CD4-positive, alpha-beta T cell (primary cell): ENCODE data around the gene ZCCHC2. TPM values are rescaled to one million over a fixed set of nuclear protein-coding genes. Genes with fewer than 3 reads are reported as not detected.

Source experiments
- ATAC-seq: fragments of 200-7000 bp; cut with Tn5 transposase; one replicate; pipeline ENCODE4 v1.10.0; 2022; ENCODE audit warnings: mild to moderate bottlenecking; ENCODE audit not compliant: poor library complexity
- CTCF ChIA-PET: fragments of 350-600 bp; sonication (Branson Sonifier 250); formaldehyde crosslinking; loops from one replicate; lab custom pipeline; 2021; ENCODE audit warnings: antibody characterized with exemption, inconsistent platforms; lab: Charles Lee
- POLR2A ChIA-PET: fragments of 350-600 bp; sonication (Branson Sonifier 250); formaldehyde crosslinking; loops from one replicate; lab custom pipeline; 2021; ENCODE audit warnings: antibody characterized with exemption, inconsistent platforms; lab: Charles Lee
- DNase-seq, 14 experiments: peaks; one replicate each; pipeline ENCODE4 v3.0.0-alpha.2; 2013 to 2020; ENCODE audit warnings: mixed read lengths in 2 of 14
- H3K27ac ChIP-seq, 2 donors: one replicate each; pipeline versions ENCODE4 v1.5.1 to v1.7.0; 2013; ENCODE audit warnings: low read length in 2 of 2, low read depth in 1 of 2, mild to moderate bottlenecking in 1 of 2
- H3K27me3 ChIP-seq, 2 experiments: 1 replicate in 1 of 2; 2 replicates in 1 of 2; pipeline versions ENCODE4 v1.6.1 to v1.7.0; 2013; ENCODE audit warnings: low read length in 2 of 2, control low read depth in 1 of 2, mild to moderate bottlenecking in 1 of 2, moderate library complexity in 1 of 2; ENCODE audit not compliant: insufficient read depth in 2 of 2, control insufficient read depth in 1 of 2
- H3K36me3 ChIP-seq: one replicate; pipeline ENCODE4 v1.6.1; 2013; ENCODE audit warnings: low read length, control low read depth; ENCODE audit not compliant: insufficient read depth
- H3K4me1 ChIP-seq: one replicate; pipeline ENCODE4 v1.6.1; 2013; ENCODE audit warnings: low read length, control low read depth; ENCODE audit not compliant: insufficient read depth
- H3K4me3 ChIP-seq: one replicate; pipeline ENCODE4 v1.5.1; 2013; ENCODE audit warnings: mild to moderate bottlenecking, low read length, moderate library complexity
- H3K9me3 ChIP-seq, 2 experiments: 1 replicate in 1 of 2; 2 replicates in 1 of 2; pipeline versions ENCODE4 v1.6.1 to v1.7.0; 2013; ENCODE audit warnings: low read length in 2 of 2, mild to moderate bottlenecking in 2 of 2, control low read depth in 1 of 2, moderate library complexity in 1 of 2; ENCODE audit not compliant: control insufficient read depth in 1 of 2, insufficient read depth in 1 of 2
- H3K27ac Mint-ChIP-seq: one replicate; pipeline ENCODE4 v1.8.0; 2020; ENCODE audit warnings: mixed read lengths
- H3K27me3 Mint-ChIP-seq: one replicate; pipeline ENCODE4 v1.8.0; 2021; ENCODE audit warnings: mixed read lengths
- H3K36me3 Mint-ChIP-seq: one replicate; pipeline ENCODE4 v1.8.0; 2021; ENCODE audit warnings: low read depth, mixed read lengths
- H3K4me1 Mint-ChIP-seq: one replicate; pipeline ENCODE4 v1.8.0; 2021; ENCODE audit warnings: low read depth, mixed read lengths
- H3K4me3 Mint-ChIP-seq: one replicate; pipeline ENCODE4 v1.8.0; 2020; ENCODE audit warnings: mild to moderate bottlenecking, mixed read lengths
- H3K9me3 Mint-ChIP-seq: one replicate; pipeline ENCODE4 v1.8.0; 2020; ENCODE audit warnings: mixed read lengths
- CTCF ChIP-seq: fragments of 200-600 bp; IDR thresholded peaks from one replicate; pipeline ENCODE4 v1.8.0; 2022; ENCODE audit warnings: antibody characterized with exemption, mild to moderate bottlenecking
- intact Hi-C, 2 experiments: fragments of 100-400 bp; cut with DNase I in 1 of 2; cut with micrococcal nuclease in 1 of 2; formaldehyde crosslinking; loops; one replicate each; pipeline versions ENCODE4 v1.15.1 to v1.9.0; 2023 to 2025; cut with DNase I, micrococcal nuclease
- polyA plus RNA-seq, 2 donors: library from polyadenylated mRNA; unstranded; fragments of 120-200 nt; gene quantifications; one replicate each; pipeline ENCODE4 v1.2.1, GENCODE V29; 2013
- total RNA-seq, 174 experiments: library from RNA in 2 of 174; stranded (reverse) in 2 of 174; gene quantifications; one replicate each; pipeline ENCODE4 v1.2.3 and lab custom pipeline; 2021 to 2026

ZCCHC2 gene
- total RNA-seq = 10 to 100 TPM; 85.0 to 85.4 TPM
- polyA plus RNA-seq (2013, experiment 1 of 2) = 20.7 TPM
- 28.8 TPM for polyA plus RNA-seq (2013, experiment 2 of 2)
- total RNA-seq (lab: John Stamatoyannopoulos, UW) = 48.1 to 260 (median 83.3) reads per million in 172 experiments

GRCh38 chr18:62522504-62523254, at the start of gene ZCCHC2:
ZCCHC2 (plus strand) TSS chr18:62523025; CDS start chr18:62523425, 400 bp downstream.
- ATAC-seq (peak; percentile 74), DNase-seq (peak; percentile 95 to 100 (median 98))
- H3K4me1 ChIP-seq = peaks cover 25% of the 10 kb centered on the region
- Mint-ChIP-seq H3K9me3 (no peaks in the 10 kb centered on the region), H3K4me3 (peak within 1 kb of the TSS; percentile 98), H3K27me3 (no peaks in the 10 kb centered on the region), H3K4me1 (peaks cover 40% of the 10 kb centered on the region), H3K36me3 (peaks cover 24% of the 10 kb centered on the region), H3K27ac (peak within 1 kb of the TSS; percentile 93)
- ChIA-PET POLR2A (interaction anchor here (0.7 to 4.9 kb wide), 22 partner anchors 11 to 900 kb away, joined by 3 to 79 read pairs (median 5); partner anchors contain the start of genes BCL2, KDSR, PHLPP1 and PIGN), CTCF (interaction anchor here (0.9 to 2.3 kb wide), 4 partner anchors 30 to 199 kb away, joined by 3 to 5 read pairs (median 4); no protein-coding TSS in a partner anchor)
- no peaks in the 10 kb centered on the region for H3K9me3 ChIP-seq
- H3K36me3 ChIP-seq = no peaks in the 10 kb centered on the region
- H3K4me3 ChIP-seq = peak within 1 kb of the TSS; percentile 92
- H3K27me3 ChIP-seq = no peaks in the 10 kb centered on the region
- H3K27ac ChIP-seq = peak within 1 kb of the TSS; percentile 62 to 75
- no peak for TF ChIP-seq CTCF
- intact Hi-C loops = loop anchor here (1.0 to 10.0 kb wide), 10 partner anchors 16 to 900 kb away; partner anchors contain the start of genes BCL2 (in 2 of the 2), PHLPP1 (in 2 of the 2), KDSR (in 1 of the 2) and VPS4B (in 1 of the 2)

GRCh38 chr18:62479574-62479973, 43.3 kb upstream of the ZCCHC2 start:
- Histone ChIP-seq H3K9me3 (peaks cover 3 to 28% of the 10 kb centered on the region in 2 experiments), H3K27me3 (peaks cover 6 to 22% of the 10 kb centered on the region in 2 experiments), H3K4me3 (no peak overlapping the region), H3K36me3 (no peaks in the 10 kb centered on the region), H3K4me1 (no peaks in the 10 kb centered on the region), H3K27ac (no peak overlapping the region)
- ATAC-seq = no peak
- peaks cover 4% of the 10 kb centered on the region for H3K36me3 Mint-ChIP-seq
- no peak overlapping the region for H3K27ac Mint-ChIP-seq
- H3K4me3 Mint-ChIP-seq = no peak overlapping the region
- no peak for DNase-seq
- intact Hi-C loops = no loop called here
- no peak for TF ChIP-seq CTCF
- peaks cover 10% of the 10 kb centered on the region for H3K9me3 Mint-ChIP-seq
- ChIA-PET CTCF (no interaction called here), POLR2A (no interaction called here)
- H3K27me3 Mint-ChIP-seq = peaks cover 56% of the 10 kb centered on the region
- no peaks in the 10 kb centered on the region for H3K4me1 Mint-ChIP-seq

- peaks cover 4% of the 10 kb centered on the region for H3K36me3 Mint-ChIP-seq
- POLR2A ChIA-PET = no interaction called here
- intact Hi-C loops = no loop called here
Measured at GRCh38 chr18:62480927-62481326, 41.9 kb upstream of the ZCCHC2 start.

More at GRCh38 chr18:62480927-62481326, 41.9 kb upstream of the ZCCHC2 start:
- no peaks in the 10 kb centered on the region for H3K4me1 ChIP-seq
- Mint-ChIP-seq H3K4me1 (no peaks in the 10 kb centered on the region), H3K4me3 (no peak overlapping the region), H3K27ac (no peak overlapping the region), H3K9me3 (peaks cover 10% of the 10 kb centered on the region), H3K27me3 (peaks cover 58% of the 10 kb centered on the region)
- ATAC-seq (no peak), DNase-seq (no peak)
- CTCF ChIA-PET = interaction anchor here (0.6 kb wide), 1 partner anchor 1013 kb away, joined by 3 read pairs; no protein-coding TSS in a partner anchor
- no peak overlapping the region for H3K27ac ChIP-seq
- H3K9me3 ChIP-seq = peaks cover 3 to 28% of the 10 kb centered on the region in 2 experiments
- TF ChIP-seq CTCF = no peak
- no peaks in the 10 kb centered on the region for H3K36me3 ChIP-seq
- peaks cover 6 to 24% of the 10 kb centered on the region in 2 experiments for H3K27me3 ChIP-seq
- H3K4me3 ChIP-seq = no peak overlapping the region
